ENCODE measurements around the gene DTNBP1.

DTNBP1 gene

DNA sequence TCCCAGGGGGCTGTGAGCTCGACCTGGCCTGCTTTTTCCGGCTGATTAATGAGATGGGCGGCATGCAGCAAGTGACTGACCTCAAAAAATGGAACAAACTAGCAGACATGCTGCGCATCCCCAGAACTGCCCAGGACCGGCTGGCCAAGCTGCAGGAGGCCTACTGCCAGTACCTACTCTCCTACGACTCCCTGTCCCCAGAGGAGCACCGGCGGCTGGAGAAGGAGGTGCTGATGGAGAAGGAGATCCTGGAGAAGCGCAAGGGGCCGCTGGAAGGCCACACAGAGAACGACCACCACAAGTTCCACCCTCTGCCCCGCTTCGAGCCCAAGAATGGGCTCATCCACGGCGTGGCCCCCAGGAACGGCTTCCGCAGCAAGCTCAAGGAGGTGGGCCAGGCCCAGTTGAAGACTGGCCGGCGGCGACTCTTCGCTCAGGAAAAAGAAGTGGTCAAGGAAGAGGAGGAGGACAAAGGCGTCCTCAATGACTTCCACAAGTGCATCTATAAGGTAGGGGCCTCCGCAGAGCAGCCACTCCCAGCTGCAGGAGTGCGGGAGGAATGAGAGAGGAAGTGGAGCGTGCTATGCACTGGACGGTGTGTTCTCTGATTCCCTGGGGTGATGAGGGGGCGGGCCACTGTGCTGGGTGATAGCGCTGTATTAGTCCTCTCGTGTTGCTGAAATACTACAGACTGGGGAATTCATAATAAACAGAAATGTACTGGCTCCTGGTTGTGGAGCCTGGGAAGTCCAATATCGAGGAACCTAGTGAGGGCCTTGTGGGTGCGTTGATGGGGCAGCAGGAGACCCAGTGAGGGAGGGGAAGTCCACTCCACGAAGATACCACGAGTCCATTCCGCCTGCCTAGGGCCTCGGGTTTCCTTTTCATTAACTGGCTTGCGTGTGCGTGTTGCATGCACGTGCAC is 161.7 kb downstream of the DTNBP1 start:
- DNase-seq (ENCODE audit: low read depth) = no peak

DNA sequence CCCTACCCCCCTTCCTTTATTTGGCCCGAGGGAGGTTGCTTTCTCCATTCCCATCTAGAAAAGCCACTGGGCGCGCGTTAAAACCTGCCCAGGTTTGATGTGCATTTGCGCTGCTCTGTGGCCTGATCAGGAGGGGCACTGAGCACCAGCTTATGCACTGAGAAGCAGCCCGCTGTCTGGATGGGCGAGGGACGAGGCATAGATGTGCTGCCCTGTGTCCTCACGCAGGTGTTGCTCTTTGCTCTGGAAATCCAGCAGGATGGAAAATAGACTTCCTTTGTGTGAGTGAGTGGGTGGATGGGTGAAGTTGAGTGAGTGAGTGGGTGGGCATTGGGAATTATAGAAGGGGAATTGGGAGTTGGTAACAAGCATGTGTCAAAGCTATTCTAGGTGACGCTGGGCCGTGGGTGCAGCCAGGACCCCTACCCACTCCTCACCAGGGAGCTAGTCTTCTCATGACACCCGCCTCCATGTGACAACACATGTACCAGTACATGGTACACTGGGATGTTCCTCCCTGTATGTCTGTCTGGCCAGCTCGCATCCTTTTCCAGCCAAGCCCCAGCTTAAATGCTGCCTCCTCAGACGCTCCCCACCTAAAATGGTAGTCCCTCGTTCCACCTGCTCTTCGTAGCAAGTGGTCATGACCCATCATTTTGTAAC is 162.6 kb downstream of the DTNBP1 start:
- no peak for DNase-seq (ENCODE audit: low read depth)

DNA sequence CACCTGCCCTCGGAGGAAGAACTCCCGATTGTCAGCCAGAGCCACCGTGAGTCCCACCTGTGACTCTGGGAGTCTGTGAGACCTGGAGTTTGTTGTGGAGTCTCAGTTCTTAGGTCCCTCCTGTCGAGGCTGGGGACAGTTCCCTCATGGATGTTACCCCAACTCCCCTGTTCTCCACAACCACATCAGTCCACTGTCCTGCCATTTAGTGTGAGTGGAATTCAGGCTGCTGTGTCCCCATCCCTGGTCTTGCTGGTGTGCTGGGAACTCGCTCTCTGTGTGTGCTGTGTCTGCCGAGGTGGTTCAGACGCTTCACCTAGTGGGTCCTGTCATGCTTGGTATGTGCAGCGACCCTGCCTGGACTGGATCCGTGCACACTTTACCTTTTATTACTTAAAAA is 163.2 kb downstream of the DTNBP1 start:
- DNase-seq (ENCODE audit: low read depth) = no peak

DNA sequence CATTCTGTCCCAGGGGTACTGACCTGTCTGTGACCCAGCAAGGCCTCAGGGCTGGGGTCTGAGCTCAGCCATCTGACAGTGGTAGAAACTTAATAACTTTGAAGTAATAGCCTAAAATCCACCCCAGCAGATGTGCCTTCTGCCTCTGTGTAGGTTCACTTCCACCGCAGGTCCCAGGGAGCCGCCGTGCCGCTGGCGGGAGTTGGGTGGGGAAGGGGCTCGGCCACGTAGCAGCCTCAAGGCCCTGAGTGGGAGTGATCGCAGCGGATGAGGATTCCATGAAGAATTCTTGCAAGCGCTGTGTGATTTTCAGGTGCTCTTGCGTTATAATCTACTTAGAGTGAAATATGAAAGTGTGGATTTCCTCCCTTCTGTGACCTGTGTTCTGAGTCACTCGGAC is 163.7 kb downstream of the DTNBP1 start:
- DNase-seq (ENCODE audit: low read depth) = no peak

- no peak for DNase-seq (ENCODE audit: low read depth)
Observed at GRCh38 chr6:15498640-15499039, 164.2 kb downstream of the DTNBP1 start.

DNA sequence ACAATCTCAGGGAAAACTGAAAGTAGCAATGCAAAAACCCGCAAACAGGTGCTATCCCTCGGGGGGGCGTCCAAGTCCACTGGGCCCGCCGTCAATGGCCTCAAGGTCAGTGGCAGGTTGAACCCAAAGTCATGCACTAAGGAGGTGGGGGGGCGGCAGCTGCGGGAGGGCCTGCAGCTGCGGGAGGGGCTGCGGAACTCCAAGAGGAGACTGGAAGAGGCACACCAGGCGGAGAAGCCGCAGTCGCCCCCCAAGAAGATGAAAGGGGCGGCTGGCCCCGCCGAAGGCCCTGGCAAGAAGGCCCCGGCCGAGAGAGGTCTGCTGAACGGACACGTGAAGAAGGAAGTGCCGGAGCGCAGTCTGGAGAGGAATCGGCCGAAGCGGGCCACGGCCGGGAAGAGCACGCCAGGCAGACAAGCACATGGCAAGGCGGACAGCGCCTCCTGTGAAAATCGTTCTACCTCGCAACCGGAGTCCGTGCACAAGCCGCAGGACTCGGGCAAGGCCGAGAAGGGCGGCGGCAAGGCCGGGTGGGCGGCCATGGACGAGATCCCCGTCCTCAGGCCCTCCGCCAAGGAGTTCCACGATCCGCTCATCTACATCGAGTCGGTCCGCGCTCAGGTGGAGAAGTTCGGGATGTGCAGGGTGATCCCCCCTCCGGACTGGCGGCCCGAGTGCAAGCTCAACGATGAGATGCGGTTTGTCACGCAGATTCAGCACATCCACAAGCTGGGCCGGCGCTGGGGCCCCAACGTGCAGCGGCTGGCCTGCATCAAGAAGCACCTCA is 166.3 kb downstream of the DTNBP1 start:
- DNase-seq (ENCODE audit: low read depth) = no peak

GRCh38 chr6:15495375-15495901 is 167.4 kb downstream of the DTNBP1 start:
- no peak for DNase-seq (ENCODE audit: low read depth)

DNA sequence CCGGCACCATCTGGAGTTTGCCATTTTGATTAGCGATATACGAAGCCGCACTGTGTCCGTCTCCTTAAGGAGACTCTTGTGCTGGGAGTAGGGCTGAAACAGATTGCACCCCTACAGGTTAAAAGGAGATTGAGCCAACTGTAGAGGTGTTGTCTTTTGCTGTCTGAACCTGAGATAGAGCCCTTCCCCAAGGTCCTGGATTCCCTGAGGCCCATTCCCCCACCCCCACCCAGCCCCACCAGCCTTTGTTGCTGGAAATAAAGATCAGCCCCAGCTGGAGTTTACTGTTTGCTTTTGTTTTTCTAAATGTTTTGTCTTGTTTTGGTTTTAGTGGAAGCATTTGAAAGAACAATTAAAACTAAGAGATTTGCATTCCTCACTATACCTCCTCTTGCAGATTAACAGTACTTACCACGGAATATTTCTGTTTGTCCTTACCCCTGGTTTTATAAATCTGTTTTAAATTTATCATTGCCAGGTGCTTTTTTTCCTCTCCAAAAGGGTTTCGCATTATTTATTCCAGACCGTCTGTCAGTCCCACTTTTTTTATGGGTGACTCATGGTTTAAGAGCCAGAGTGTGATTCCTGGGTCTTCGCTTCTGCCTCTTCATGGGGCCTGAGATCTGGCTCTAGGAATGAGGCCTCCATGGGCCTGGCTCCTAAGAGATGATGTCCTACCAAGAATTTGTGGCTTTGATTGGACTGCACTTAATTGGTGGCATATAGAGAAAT is 169.2 kb downstream of the DTNBP1 start:
- no peak for DNase-seq (ENCODE audit: low read depth)

DNA sequence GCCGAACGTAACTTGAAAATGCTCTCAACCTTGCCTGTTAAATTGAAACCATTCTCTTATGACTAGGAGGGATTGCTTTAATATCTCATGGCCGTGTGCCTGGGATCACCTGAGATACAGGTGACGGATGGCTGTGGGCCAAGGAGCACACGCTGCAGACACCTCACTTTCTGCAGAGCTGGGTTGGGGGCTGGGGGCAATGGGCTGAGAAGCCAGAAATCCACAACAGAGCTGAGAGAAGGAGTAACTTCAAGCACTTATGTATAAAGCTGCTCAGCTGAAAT is 170.9 kb downstream of the DTNBP1 start:
- DNase-seq (ENCODE audit: low read depth) = no peak

GRCh38 chr6:15491255-15491985 is 171.4 kb downstream of the DTNBP1 start:
- no peak for DNase-seq (ENCODE audit: low read depth)

GRCh38 chr6:15490242-15491100 is 172.4 kb downstream of the DTNBP1 start:
- DNase-seq (ENCODE audit: low read depth) = no peak

GRCh38 chr6:15489261-15489962 is 173.4 kb downstream of the DTNBP1 start:
- DNase-seq (ENCODE audit: low read depth) = no peak

- DNase-seq (ENCODE audit: low read depth) = no peak
Observed at GRCh38 chr6:15487262-15487661, 175.6 kb downstream of the DTNBP1 start.

- no peak for DNase-seq (ENCODE audit: low read depth)
Observed at GRCh38 chr6:15485936-15486335, 176.9 kb downstream of the DTNBP1 start.

DNA sequence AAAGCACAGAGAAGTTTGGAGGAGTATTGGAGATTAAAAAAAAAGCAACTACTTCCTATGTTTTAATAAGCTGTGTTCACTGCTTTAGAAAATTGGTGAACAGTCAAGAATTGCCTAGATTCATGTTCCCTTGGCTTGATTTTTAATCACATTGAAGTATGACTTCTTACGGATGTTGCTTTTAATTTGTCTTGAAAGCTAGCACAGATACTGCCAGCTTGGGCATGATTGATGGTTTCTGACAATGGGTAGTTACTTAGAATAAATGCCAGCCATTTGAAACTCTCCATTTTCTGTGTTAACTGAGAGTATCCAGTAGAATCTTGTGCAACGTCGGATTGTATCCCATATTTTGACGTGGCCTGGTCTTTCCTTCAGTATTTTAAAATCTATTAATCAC is 178.0 kb downstream of the DTNBP1 start:
- DNase-seq (ENCODE audit: low read depth) = no peak

- no peak for DNase-seq (ENCODE audit: low read depth)
Observed at GRCh38 chr6:15484140-15484539, 178.7 kb downstream of the DTNBP1 start.

DNA sequence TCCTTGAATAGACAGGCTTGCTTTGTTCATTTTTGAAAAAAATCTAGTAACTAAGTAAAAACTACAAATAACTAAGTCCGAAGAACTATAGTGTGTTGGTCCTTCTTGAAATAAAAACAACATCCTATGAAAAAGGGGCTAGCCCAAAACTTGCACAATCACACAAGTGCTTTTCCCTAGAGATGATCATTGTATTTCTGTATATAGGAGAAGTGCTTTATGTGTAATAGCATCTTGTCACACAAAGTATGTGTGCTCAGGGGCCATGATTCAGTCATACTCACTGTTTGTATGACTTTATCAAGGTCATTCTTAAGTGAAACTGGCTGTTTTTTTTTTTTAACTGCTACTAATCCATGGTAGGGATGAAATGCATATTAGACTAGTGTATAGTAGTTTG is 179.8 kb downstream of the DTNBP1 start:
- no peak for DNase-seq (ENCODE audit: low read depth)

DNA sequence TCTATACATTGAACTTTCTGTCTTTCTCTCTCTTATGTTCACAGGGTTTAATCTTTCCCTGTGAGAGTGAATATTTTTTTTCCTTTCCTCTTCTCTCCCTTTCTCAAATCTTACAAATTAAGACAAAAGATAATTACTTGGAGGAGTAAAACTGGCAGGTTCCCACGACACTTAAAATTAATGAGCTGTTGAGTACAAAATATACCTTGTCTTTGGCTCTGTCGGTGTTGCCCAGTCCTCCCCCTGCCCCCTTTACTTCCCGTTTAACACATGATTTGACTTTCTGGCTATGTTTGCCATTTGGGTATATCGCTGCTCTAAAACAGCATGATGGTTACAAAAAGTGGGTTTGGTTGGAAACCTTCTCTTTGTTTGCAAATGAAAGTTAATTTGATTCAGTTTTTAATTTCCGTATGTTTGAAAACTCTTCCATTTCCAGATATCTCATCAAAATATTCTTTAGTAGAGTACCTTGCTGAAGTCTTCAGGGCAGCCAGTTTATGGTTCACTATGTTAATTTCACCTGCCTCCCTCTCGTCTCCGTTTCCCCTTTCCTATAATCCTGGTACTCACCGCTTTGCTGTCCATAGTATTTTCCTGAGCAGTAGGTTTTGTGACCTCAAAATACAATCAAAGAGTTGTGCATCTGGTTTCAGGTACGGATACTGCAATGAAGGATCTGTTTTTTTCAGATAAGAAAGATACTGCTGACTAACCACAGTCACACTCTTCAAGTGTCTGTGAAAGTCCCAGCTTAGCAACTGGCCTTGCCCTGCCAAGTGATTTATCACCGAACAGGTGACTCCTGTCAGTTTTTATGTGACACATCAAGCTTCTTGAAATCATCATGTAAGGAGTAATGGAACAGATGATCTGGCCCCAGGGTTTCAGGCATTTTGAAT is 181.2 kb downstream of the DTNBP1 start:
- DNase-seq (ENCODE audit: low read depth) = no peak

- no peak for DNase-seq (ENCODE audit: low read depth)
Observed at GRCh38 chr6:15480525-15480924, 182.3 kb downstream of the DTNBP1 start.

All from non-pigmented ciliary epithelial cell (primary cell).